DND-41 (cell line): Measurements from ENCODE around the gene SORBS1.

ENCODE experiments used
- CTCF ChIP-seq: IDR thresholded peaks from 2 replicates; pipeline ENCODE4 v1.5.1; 2012; ENCODE audit warnings: borderline replicate concordance, low read length, moderate library complexity, mild to moderate bottlenecking; ENCODE audit not compliant: poor library complexity, severe bottlenecking; ENCODE audit errors: extremely low read depth
- EZH2 ChIP-seq: IDR thresholded peaks from 3 replicates; pipeline ENCODE4 v1.6.1; 2012; ENCODE audit warnings: borderline replicate concordance, low read depth, mild to moderate bottlenecking, moderate library complexity, low read length, inconsistent platforms; ENCODE audit not compliant: severe bottlenecking

GRCh38 chr10:95469251-95469650 is 91.9 kb downstream of the SORBS1 start:
- TF ChIP-seq CTCF, result no peak
- no peak for TF ChIP-seq EZH2
